GM19463 (cell line): ENCODE data around the gene KLHL6.
"Not testable (repeated sequence)": the region's sequence is repeated elsewhere in the genome, so short reads cannot be mapped to it uniquely, and the experiment has no call there.

ENCODE experiments used
- ATAC-seq: cut with Tn5 transposase; IDR thresholded peaks from one replicate; pipeline ENCODE4 v1.9.1; 2021; ENCODE audit warnings: mild to moderate bottlenecking, moderate library complexity; ENCODE audit not compliant: unreplicated experiment

KLHL6 gene

DNA sequence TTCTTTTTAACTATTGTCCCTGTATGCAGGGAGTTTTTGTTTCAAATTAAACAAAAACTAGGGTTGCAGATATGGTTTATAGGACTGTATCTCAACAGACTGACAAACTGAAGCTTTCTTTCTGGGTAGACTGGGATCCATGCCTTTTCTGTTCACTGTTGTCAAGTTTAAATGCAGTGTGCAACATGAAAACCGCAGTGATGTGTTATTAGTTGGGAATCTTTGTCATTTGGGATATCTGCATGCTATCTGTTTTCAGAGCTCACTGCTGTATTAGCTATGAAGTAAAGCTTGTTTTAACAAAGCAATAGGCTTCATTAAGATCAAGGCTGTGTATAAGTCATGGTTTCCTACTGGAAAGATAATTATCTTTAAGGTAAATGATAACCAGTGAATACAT, 105.7 kb downstream of the KLHL6 start:
- ATAC-seq = no peak

DNA sequence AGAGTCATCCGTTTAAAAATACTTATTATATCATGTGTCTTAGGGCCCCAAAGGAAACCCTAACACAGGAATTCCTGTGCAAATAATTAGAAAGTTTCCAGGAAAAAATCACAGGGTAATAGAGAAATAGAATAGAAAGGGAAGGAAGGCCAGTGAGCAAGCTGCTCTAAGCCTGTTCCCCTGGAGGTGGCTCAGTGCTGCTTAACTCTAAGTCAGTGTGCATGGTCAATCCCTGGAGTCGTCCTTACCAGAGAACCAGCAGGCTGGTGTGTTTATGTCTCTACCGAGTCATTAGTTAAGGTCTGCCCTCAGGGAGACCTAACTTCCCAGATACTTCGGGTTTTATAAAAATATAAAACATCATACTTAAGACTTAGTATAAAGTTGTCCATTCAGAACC, 106.1 kb downstream of the KLHL6 start:
- ATAC-seq = no peak

DNA sequence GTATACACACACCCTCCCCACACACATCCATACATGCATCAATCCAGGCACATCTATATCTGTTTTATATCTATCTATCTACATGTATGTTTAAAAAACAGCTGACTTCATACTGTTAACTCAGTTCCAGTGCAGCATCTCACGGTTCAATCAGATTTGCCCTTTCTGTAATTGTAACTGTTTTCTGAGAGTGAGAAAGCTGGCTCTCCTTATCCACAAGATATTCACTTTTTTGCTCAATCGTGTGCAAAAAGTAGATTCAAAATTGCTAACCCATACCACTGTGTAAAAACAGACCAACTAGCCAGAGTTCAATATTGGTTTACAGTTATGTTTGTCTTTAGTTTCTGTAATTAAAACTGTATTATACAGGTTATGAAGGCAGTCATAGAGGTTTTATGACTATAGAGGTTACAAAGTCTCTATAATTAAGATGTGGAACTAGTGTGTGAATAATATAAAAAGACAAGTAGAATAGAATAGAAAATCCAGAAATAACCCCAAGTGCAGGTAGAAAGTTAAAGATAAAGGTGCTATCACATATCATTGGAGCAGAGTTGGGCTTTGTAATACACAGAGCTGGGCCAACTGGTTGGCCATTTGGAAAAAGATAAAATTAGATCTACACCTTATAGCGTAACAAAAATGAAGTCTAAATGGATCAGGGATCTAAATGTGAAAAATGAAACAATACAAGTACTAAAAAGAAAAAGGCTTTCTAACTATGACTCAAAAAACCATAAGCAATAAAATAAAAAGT, 107.0 kb downstream of the KLHL6 start:
- ATAC-seq = no peak

DNA sequence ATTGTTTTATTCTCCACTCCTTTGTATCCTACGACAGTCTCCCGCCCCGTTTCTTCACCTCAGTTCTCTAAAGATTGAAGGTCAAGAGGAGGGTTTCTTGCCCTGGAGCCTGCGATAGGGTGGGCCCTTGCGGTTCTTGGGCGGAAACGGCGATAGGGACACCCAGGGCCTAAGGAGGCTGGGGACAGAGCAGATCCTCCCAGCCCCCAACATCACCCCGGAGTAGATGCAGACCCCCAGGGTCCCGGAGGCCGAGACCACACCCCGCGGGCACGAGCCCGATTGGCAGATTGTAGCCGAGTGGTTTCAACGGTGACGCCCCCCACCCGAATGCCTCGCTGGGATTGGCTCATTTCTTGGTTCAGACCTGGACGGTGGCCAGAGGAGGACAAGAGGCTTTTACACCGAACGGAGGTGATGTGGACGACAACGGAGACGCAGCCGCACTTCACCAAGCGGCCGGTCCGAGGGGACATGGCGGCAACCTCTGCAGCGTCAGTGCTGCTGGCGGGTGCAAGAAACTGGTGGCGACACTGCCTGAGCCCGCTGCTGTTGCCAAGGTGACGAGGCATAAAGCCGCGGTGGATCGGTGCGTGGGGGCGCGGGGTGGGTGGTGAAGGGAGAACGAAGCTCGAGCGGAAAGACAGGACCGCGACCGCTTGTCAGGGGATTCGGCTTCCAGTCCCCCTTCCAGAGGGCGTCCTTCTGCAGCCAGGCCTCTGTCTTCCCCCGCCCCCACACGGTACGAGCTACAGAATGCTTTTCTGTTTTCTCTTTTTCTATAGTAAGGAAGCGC, 108.1 kb downstream of the KLHL6 start:
- ATAC-seq = peak; percentile 74

- ATAC-seq = no peak
These were observed 108.7 kb downstream of the KLHL6 start for GRCh38 chr3:183446838-183447205.

DNA sequence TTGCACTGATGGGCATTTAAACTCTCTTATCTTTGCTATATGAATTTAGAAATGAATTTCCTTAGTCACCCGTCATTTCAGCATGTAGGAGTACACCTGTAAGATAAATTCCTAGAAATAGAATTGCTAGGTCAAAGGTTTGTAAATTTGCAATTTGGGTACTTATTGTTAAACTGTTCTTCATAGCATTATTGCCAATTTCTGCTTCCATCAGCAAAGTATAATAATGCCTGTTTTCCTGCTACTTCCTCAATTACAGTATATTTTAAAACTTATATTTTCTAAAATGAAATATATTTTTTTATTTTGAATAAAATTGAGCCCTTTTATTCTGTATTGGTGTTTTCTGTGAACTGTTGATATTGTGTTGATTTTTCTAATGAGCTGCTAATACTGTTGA, 110.8 kb downstream of the KLHL6 start:
- ATAC-seq = no peak

DNA sequence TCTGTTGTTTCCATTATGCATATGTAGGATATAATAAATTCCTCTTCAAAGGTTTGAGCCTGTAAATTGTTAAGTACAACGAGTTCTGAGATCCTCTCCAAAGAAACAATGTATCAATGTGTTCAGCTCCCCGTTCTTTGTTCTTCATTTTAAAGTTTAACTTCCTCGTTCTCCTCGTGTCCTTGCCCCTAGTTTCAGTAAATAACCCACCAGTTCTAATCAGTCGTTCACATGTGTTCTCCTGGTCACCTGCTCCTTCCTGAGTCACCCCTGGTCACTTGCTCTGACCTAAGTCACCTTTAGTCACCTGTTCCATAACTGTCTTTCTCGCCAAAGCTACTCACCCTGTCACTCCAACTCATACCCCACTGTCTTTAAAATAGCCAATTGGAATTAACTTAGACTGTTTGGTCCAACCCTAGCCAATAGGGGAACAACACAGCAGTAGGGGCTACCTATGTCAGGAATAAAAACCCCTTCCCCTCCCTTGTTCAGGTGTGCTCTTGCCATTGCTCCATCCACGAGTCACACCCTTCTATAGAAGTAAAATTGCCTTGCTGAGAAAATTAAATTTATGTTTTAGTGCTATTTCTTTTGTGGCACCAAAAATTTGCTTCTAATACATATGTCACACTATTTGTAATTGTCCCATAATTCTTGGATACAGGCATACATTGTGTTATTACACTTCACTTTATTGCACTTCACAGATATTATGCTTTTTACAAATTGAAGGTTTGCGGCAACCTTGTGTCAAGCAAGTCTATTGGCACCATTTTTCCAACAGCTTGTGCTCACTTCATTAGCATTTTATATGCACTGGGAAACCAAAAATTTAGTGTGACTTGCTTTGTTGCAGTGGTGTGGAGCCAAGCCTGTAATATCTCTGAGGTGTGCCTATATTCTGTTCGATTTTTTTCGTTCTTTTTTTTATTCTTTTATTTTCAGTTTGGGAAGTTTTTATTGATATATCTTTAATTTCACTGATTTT, 111.8 kb downstream of the KLHL6 start:
- no peak for ATAC-seq

DNA sequence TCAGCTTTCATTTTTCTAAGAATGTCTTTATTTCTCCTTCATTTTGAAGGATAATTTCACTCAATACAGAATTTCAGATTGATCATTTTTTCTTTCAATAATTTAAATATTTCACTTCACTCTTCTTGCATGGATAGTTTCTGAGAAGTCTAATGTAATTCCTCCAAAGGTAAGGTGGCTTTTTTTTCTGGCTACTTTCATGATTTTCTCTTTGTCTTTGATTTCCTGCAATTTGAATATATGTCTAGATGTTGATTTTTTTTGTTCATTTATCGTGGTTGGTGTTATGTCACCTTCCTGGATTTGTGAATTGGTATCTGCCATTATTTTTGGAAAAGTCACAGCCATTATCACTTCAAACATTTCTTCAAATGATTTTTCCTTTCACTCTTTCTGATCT, 112.5 kb downstream of the KLHL6 start:
- no peak for ATAC-seq

DNA sequence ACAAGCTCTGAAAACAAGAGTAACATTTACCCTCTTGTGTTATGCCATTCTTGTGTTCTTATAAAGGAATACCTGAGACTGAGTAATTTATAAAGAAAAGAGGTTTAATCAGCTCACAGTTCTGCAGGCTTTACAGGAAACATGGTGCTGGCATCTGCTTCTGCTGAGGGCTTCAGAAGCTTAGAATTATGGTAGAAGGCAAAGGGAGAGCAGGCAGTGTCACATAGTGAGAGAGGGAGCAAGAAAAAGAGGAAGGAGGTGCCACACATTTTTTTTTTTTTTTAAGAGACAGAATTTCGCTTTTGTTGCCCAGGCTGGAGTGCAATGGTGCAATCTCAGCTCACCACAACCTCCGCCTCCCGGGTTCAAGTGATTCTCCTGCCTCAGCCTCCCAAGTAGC, 115.0 kb downstream of the KLHL6 start:
- not testable (repeated sequence) for ATAC-seq

DNA sequence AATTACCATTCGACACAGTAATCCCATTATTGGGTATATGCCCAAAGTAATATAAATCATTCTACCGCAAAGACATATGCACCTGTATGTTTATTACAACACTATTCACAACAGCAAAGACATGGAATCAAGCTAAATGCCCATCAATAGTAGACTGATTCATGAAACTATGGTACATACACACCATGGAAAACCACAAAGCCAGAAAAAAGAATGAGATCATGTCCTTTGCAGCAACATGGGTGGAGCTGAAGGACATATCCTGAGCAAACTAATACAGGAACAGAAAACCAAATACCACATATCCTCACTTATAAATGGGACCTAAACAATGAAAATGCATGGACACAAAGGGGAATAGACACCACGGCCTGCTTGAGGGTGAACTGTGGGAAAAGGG, 116.0 kb downstream of the KLHL6 start:
- no peak for ATAC-seq

DNA sequence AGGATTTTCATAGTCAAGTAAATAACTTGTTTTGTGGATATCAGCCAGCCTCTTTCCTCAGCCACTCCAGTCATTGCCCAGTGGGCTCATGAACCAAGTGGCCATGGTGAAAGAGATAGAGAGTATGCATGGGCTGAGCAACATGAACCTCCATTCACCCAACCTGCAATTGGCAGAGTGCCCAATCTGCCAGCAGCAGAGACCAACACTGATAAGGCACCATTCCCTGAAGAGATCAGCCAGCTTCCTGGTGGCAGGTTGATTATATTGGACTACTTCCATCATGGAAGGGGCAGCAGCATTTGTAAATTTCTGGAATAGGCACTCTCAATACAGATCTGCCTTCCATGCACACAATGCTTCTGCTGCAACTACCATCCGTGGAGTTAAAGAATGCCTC, 116.8 kb downstream of the KLHL6 start:
- ATAC-seq = no peak

GRCh38 chr3:183437666-183438564, 117.6 kb downstream of the KLHL6 start:
- ATAC-seq = no peak
